RCC 7860 (cell line): Measurements from ENCODE around the gene TGFB2.

Experiments used
- DNase-seq: peaks from one replicate; pipeline ENCODE4 v3.0.0-alpha.2; 2015; ENCODE audit warnings: low spot score
- FAIRE-seq: peaks from 2 replicates; lab custom pipeline; 2012; peaks lifted over from hg19 to GRCh38; lab: Jason Lieb, UNC

The TGFB2 gene

DNA sequence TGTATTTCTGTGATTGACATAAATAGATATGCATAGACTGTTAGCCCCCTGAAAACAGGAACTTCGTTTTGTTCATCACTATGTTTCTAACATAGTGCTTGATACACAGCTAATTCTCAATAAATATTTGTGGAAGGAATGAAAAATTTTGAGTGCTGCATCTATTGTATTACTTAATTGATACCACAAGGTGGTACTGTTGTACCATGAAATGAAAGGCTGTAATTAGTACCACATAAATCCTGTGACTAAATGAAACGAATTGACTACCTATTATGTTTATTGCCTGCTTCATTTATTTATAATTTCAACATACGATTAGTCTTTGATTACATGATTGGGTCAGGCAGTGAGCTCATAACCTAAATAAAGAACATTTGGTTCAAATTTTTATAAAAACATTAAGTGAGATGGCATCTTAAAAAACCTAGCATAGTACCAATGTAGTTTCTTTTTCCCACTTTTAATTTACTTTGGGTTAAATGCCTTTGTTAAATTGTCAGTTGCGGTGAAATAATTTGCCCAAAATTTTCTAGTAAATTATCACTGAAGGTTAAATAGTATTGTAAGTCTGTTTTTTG is 15.0 kb upstream of the TGFB2 start:
- FAIRE-seq = peak; percentile 91
- peak; percentile 53 for DNase-seq

GRCh38 chr1:218332416-218332815 is 12.7 kb upstream of the TGFB2 start:
- FAIRE-seq (peak; percentile 17), DNase-seq (no peak)

DNA sequence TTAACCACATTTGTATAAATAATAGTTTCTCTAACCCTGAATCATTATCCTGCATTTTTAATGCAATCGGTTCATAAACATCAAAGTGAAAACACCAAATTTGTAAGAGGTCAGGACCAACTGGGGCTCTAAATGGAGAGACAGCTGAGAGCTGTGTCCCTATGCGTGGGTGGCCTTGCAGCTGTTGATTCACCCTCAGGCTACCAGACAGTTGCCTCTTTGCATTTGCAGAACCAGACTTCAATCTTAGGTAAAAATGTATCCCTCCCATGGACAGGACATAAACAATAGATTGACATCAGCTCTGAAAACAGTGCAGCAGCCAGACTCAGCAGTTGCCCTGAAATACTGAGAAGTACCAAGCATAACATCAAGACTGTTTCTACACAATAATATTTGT is 8.8 kb upstream of the TGFB2 start:
- FAIRE-seq = no peak
- no peak for DNase-seq

DNA sequence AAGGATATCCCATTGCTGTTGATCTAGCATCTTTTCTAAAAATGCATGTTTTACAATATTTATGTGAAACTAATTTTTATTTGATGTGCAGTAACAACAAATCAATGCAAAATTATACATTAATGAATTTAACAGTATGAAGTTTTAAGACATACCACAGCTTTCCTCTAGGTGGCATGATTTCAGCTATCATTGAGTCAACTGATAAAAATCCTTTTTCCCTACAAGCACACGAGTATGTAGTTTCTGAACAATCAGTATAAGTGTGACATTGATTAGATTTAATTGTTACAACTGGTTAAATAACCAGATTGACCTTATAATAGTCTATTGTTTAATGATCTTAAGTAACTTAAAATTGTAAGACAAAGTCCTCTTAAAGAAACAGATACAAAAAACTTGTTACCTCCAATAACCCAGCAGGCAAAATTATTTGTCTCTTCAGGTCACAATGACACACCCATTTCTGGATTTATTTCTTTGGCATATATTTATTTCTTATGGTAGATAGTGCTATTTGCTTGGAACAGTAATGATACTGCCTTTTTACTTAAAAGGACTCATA is 5.8 kb upstream of the TGFB2 start:
- FAIRE-seq (peak; percentile 93), DNase-seq (peak; percentile 44)

DNA sequence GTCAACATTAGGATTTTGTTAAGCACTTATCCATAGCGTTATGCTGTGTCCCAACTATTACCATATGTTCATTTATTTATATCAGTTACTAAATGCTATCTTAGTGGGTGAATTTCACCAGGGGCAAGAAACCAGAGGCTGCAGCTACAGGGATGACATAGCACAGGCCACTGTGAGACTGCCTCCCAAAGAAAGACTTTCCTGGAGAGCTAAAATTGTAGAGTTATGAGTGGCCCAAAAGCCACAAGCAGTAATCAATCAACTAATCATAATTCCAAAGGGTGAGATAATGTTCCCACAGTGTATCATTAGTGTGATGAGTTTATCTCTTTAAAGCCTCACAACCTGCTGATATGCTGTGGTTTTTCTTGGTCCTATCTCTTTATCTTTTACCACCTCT is 3.8 kb upstream of the TGFB2 start:
- peak; percentile 2 for FAIRE-seq
- DNase-seq = peak; percentile 30

DNA sequence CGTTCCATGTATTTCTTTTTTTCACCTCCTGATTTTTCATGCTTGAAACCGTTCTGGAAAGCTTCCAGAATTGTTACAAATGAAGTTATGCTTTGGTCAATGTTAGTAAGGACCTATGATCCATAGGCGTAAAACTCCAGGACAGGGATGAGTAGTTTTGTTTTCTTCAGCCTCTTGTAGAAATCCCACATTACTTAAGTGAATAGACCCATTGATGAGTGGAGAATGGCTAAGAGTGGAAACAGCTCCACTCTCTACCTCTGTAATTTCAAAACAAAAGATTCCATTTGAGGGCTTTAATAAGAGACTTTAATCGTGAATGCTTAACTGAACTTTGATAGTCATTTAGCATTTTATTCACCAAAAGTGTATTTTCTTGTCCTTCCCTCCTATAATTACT is 3.0 kb upstream of the TGFB2 start:
- DNase-seq (no peak), FAIRE-seq (no peak)

GRCh38 chr1:218345673-218346390 is 696 bp downstream of the TGFB2 start:
- no peak for FAIRE-seq
- DNase-seq = peak; percentile 62

- FAIRE-seq (no peak), DNase-seq (peak; percentile 29)
Measured at GRCh38 chr1:218346391-218347204, 1.5 kb downstream of the TGFB2 start.

- no peak for FAIRE-seq
- DNase-seq = peak; percentile 45
Measured at GRCh38 chr1:218347336-218347722, 2.2 kb downstream of the TGFB2 start.

GRCh38 chr1:218347723-218348627 is 2.8 kb downstream of the TGFB2 start:
- FAIRE-seq (peak; percentile 80), DNase-seq (peak; percentile 83)

DNA sequence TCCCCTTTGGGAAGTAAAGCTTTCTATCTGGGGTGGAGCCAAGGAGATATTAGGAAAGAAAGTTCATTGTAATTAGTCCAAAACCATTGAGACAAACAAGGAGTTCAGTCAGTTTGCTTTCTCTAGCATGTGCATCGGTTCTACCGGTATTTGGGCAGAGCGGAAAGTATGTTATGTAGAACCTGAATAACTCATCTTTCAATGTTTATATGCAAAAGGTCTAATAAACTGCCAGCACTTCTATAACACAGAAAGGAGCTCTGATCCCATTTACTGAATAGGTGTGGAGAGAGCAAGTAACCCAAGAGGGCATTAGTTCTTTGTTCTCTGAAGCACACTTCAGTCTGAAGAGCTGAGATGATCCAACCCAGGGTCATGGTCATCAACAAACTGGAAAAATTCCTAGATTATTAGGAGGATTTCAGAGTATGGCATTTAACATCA is 3.5 kb downstream of the TGFB2 start:
- FAIRE-seq = no peak
- DNase-seq = peak; percentile 35

GRCh38 chr1:218349348-218350034 is 4.4 kb downstream of the TGFB2 start:
- peak; percentile 35 for DNase-seq
- FAIRE-seq = peak; percentile 15

- DNase-seq = no peak
- no peak for FAIRE-seq
Measured at GRCh38 chr1:218350035-218350525, 4.9 kb downstream of the TGFB2 start.

DNA sequence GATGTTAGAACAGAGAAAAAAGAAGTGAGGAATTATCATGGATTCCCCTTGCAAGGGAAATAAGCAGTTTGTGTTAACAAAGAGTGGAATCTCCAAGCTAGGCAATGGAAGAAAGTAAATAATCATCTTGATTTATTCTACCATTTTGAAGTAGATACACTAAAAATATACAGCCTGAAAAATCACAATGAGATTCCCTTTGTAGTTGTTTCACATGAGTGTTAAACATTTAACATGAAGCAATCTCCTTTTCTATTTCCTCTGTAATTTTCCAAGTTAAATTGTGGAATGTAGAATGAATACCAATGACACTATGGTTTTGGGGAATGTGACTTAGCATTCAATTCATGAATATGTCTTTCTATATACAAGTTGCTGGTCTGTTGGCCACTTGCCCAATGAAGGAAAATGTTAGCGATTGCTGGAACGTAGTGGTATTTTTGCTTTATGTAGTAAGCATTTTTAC is 5.7 kb downstream of the TGFB2 start:
- DNase-seq = peak; percentile 51
- FAIRE-seq = peak; percentile 80

DNA sequence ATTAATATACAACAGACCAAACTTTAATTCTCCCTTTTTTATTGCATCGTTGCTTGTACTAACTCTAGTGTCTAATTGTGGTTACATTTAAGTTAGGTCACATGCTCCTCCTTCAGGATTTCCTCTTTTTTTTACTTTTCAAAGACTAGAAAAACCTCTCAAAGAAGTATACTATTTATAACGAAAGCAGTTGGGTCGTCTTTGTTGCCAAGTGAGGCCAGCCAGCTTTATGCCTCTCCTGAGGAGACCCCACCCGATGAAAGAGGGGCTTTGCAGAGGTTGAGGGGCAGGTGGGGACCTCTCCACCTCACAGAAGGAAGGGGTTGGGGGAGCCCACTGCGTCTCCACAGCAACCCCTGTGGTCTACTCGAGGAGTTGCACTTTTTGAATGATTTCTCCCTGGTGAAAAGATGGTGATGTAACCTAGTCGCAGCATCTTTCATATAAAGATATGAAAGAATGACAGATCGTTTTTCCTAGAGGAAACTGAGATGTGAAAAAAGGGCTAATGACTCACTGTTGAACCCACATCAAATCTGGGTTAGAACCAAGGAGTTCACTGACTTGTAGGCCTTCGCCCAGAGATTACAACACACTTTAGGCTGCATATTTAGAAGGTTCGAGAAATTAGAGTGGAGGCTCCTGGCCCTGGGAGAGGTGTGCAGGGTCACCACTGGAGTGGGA is 6.4 kb downstream of the TGFB2 start:
- DNase-seq (peak; percentile 67), FAIRE-seq (peak; percentile 35)

DNA sequence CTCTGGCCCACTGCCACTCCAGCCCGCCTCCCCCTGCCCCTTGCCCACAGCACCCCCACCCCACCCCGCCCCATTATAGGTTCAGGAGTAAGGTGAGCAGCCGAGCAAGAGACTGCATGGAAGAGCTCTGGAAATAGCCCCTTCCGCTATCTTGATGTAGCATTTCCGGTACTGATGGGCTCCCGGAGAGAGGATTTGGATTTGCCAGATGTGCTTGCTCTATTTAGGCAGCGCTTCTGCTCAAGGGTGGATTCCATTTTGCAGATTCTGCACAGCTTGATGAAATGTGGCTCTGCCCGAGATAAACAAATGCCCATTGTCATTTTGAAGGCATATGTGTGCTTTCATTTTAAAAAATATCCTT is 6.9 kb downstream of the TGFB2 start:
- FAIRE-seq (no peak), DNase-seq (no peak)

GRCh38 chr1:218353656-218354055 is 8.5 kb downstream of the TGFB2 start:
- peak; percentile 67 for FAIRE-seq
- DNase-seq = peak; percentile 74

GRCh38 chr1:218355278-218355677 is 10.1 kb downstream of the TGFB2 start:
- no peak for DNase-seq
- no peak for FAIRE-seq
